ENCODE measurements around the gene UBE2Q2.
"Not testable (repeated sequence)": the region's sequence is repeated elsewhere in the genome, so short reads cannot be mapped to it uniquely, and the experiment has no call there.

UBE2Q2 gene

DNA sequence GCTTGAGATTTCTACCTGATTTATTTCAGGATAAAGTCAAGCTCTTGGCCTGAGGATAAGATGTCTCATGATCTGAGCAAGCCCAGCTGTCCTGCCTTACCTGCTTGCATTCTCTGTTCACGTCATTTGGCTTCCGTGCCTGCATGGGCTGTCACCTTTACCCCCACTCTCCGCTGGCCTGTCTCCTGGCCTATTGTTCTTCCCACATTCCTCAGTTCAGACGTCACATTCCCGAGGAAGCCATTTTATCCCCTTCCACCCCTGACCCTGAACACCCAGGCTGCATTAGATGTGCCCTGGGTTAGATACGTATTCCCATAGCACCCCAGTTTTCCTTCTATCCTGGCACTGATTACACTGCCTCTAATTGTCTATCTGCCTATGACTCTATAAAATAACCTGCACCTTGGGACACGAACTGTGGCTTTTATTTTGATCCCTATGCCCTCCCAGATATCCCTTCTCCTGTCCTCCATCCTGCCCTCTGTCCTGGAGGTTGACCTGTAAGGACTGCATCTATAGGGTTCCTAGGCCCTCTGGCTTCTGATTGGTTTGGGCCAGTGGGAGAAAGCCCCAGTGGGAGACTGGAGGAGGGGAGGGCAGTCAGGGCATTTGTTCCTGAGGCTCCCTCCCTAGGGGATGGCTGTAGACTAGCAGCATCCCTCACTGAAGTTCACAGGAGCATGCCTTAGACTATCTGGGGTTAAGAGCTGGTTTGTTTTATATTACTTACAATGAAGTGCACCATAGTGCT is 19.2 kb upstream of the UBE2Q2 start:
- DNase-seq: no peak

DNA sequence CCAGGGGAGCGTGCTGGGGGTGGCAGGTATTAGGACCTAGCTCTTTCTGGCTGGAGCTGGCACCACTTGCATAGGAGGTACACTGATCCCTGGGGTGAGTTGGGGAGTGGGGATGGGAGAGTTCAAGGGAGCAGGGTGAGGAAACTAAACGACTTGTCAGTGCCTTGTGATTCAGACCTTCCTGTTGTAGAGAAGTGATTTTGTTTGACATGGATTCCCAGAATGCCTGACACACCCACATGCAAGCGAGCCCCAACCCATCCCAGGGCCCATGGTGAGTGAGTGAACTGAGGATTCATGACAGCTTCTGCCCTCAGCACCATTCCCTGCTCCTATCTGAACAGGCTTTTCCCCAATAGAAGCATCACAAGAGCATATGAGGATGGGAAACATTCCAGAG is 15.6 kb upstream of the UBE2Q2 start:
- DNase-seq: no peak

DNA sequence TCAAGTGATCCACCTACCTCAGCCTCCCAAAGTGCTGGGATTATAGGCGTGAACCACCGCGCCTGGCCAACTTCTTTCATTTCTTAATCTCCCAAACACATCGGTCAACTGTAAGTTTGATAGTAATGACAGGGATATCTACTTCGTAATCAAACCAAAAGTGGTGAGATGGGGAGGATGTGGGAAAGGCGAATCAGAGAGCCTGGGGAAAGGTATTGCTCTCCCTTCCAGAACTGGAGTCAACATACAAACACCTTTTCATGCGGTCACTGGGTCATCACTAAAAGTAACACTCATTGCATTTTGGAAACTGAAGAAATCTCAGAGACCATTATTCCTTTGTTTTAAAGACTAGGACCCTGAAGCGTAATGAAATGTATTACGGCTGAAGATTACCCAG is 14.8 kb upstream of the UBE2Q2 start:
- no peak for DNase-seq

DNA sequence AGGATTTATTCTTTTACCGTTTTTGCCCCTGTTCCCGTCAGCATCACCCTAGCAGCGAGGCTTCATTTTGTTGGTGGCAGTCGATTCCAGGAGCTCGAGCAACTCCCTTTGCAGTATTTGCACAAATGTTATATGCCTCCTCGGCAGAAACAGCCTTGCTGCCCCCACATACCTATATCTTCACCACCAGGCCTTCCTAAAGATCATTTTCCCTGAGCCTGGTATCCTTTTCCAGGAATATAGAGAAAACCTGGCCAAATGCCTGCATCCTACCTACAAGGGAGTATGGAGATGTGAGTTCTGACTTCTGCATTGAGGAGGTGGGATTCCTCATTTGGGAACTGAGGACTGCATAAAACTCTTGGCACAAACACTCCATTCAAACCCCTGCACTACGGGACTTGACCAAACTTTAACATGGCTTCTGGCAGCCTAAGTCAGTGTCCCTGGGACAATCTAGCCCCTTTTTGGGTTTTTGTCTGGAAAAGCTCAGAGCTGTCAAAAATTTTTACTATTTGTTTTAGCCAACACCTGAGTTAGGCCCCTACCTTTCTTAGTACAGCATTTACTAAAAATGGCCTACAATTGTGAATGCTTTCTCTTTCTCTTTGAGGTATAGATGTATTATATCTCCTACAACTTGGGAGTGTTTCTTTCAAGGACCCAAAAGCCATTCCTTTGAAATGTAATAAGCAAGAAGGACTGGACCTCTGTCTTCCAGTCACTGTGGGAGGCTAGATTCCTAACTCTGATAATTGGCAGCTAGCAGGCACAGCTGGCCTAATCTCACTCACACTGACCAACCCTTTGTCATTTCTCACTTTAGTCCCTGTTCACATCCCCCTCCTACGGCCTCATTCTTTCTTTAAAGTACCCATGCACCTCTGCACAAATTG is 12.1 kb upstream of the UBE2Q2 start:
- DNase-seq: no peak

DNA sequence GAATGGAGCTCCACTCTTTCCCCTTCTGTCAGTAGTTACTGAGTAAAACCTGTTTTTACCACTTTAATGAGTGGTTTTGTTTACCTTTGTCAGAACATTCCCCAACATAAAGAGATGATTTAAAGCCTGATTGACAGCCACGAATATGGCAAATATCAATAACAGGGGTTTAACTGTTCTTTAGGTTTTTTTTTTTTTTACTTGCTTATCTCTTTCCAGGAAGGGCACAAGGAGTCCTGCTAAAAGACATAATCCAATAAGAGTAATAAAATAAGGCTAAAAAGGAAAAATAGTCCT is 11.5 kb upstream of the UBE2Q2 start:
- DNase-seq: no peak

DNA sequence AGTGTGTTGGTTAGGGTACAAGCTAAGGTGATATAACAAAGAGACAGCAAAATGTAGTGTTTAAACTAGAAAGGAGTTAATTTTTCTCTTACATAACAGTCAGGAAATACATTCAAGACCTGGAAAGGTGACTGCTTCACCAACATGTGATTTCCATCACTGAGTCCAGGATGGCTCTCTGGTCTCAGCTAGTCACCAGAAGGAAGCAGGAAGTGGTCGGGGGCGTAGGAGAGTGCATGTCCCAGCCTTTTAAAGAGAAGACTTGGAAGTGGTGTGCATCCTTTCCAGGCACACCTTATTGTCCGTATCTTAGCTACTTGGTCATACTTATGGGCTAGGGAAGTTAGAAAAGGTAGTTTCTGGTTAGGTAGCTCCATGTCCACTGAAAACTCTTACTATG is 11.1 kb upstream of the UBE2Q2 start:
- DNase-seq: no peak

DNA sequence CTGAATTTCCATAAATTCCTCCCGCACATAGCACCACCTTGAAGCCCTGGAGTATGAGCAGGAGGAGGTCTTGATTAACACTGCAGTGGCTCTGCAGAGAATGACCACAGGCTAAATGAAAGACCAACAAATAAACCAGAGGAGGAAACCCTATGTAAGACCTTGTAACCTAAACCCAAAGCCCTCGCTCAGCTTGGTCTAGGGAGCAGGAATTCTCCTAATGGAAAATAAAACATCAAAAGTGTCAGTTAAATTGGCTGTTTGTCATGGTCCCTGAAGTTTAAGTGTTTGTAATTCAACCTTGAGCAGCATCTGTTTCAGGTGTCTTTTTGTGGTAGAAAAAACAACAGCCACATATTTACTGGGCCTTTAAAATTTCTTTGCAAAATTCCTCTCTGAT is 9.2 kb upstream of the UBE2Q2 start:
- no peak for DNase-seq

DNA sequence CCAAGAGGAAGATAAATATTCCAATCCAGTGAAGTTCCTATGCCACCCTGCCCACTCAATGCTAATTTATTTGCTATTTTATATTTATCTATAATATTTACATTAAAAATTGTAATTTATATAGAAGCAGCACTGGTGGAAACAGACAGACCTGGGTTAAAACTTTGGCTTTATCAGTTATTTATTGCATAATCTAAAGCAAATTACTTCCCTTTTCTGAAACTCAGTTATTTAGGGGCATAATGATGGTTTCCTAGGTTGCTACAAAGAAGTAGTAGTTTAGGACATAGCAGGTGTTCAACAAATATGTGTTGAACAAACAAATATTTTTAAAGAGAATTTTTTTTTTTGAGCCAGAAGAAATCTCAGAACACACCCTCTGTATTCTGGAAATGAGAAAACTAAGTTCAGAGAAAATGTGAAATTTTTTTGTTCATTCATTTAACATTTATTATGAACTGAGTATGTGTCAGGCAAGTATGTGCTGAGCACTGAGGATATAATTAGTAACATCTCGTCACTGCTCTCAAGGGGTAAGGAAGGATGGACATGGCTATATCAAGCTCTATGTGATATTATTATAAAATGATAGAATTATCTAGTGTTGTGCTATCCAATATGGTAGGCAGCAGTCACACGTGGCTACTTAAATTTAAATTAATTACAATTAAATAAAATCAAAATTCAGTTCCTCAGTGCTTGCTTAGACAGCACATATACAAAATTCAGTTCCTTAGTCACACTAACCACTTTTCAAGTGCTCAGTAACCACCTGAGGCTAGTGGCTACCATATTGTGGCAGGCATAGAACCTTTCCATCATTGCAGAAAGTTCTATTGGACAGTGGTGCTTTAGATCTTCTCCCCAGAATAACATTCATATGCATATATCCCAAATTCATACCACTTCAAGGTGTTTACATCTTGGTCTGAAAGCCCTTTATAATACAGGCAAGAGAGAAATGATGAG is 7.0 kb upstream of the UBE2Q2 start:
- no peak for DNase-seq

DNA sequence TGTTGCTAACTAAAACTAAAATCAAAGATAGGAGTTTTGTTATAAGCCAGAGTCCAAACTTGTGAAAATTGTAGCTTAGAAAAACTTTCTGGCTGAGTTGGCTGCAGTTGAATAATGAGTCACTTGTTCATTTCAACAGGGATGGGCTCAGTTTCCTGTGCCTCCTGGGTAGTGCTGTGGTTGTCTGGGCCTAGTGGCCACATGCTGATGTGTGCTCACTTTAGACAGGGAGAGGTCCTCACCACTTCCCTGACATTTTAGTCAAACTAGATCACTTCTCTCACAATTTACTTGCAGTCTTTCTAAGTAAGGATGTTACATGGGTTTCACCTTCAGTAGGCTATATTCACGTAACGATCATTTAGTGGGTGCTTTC is 6.3 kb upstream of the UBE2Q2 start:
- DNase-seq: no peak

DNA sequence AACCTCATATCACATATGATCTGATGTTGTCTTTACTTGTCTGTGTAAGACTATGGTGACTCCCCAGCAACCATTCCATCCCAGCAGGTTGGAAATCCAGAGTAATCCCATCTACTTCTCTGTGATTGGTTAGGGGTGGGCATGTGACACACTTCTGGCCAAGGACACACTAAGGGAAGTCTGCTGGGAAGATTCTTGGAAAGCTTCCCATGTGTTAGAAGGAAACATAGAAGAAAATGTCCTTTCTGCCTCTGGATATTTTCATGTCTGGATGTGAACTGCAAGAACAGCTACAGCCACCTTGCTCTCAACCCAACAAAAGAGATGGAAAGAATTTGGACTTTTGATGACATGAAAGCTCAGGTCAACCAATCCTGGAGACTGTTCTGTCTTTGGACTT is 2.6 kb upstream of the UBE2Q2 start:
- DNase-seq: peak in 1 of 56 donors; percentile 2

DNA sequence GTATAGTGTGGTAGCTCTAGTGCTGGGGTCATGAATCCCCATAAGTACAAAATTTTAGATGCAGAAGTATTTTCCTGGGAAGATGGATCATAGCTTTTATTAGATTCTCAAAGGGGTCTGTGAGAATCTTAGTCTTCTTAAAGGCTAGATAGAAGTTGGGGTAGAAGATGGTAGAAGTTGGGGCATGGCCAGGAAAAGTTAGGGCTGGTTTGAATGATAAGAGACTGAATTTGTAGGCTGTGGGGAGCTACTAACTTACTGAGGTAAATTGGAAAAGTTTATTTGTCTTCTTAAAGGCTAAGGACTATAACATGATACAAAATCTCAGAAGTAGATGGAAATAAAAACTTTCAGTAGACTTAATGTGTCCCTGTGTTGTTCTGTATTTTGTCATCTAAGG is 1.6 kb upstream of the UBE2Q2 start:
- DNase-seq: no peak

DNA sequence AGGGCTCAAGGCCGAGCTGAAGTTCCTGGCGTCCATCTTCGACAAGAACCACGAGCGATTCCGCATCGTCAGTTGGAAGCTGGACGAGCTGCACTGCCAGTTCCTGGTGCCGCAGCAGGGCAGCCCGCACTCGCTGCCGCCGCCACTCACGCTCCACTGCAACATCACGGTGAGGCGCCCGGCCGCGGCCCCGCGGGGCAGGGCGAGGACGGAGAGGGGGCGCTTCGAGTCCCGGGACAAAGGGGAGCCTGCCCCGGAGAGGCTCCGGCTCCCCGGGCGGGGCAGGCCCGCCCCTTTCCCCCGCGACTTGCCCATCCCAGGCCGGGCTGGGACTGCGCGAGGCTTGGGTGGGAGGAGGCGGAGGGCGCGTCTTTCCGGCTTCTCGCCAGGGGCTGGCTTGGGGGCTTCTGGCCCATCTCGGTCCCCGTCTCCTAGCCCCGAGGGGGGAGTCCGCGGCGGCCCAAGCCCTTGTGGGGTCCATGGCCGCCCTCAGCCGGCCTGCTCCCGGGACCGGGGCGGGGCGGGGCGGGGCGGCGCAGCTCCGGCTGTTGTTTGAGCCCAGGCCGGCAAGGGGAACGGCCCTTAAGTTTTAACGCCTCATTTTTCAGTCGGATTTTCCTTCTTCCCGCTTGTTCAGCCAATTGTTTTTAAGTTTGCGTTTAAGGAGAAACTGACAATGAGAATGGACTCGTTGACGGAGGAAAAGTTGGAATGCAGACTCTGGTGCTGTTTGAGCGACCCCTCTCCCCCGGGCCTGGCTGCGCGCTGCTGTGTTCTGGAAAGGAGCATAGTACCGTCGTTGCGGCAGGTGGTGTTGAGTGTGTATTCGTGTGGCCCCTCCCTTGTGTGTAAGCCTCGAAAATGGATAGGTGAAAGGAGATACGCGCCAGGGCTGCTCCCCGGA is 683 bp downstream of the UBE2Q2 start:
- DNase-seq: peak in 46 of 56 donors; percentile 3 to 72 (median 46)

DNA sequence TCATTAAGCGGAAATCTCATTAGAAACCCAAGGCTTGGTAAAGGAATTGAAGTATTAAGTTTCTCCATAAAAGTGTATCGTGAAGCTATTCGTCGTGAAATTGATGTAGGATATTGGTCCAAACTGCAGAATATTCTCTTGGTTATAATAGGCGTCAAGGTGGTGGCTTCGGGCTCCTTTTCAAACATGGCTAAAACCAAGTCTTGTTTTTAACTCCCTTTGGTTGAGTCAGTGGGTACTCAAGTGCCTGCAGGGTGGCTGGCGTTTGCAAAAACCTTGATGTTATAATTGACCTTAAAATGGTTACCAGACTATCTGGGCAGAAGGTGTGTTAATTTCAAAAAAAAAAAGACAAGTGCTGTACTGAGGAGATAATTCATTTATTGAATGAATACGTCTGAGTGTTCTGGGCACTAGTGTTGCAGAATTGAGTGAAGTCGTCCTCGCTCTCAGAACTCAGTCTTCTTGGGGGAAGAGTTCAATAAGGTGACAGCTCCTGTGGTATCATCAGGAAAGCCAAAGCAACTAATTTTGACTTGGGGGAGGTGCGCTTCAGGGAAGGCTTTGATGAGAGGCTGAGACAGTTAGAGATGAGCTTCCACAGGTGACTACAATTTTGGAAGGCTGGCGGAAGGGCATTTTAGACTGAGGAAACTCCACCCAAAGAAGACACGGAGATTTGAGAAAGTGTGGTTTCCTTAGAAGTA is 1.5 kb downstream of the UBE2Q2 start:
- DNase-seq: no peak

DNA sequence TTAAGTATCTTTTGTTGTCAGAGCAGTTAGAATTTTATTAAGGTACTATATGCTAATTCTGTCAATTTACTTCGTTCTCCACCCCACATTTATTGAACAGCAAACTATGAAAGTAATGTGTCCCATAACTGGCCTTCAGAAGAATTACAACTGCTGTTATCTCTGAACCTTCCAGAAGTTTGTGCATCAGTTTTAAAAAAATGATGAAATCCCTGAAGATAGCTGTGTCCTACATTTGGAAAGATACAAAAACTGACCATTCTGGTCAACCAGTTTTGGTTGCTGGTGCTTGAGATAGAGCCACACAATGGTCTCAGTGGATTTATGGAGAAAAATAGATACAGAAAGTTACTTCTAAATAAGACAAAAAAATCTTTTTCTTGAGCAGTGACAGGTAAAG is 5.9 kb downstream of the UBE2Q2 start:
- DNase-seq: no peak

DNA sequence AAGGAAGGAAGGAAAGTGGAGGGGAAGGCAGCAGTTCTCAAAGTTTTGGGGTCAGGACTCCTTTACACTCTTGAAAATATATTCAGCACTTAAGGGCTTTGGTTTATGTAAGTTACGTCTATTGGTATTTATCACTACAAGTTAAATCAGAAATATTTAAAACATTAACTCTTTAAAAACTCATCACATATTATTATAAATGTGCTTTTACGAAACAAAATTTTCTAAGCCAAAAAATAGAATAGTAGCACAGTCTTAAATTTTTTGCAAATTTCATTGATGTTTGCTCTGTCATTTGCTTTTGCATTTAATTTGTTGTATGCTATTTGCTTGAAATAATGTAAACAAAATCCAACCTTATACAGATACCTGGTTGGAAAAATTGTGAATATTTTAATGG is 7.5 kb downstream of the UBE2Q2 start:
- DNase-seq: no peak

DNA sequence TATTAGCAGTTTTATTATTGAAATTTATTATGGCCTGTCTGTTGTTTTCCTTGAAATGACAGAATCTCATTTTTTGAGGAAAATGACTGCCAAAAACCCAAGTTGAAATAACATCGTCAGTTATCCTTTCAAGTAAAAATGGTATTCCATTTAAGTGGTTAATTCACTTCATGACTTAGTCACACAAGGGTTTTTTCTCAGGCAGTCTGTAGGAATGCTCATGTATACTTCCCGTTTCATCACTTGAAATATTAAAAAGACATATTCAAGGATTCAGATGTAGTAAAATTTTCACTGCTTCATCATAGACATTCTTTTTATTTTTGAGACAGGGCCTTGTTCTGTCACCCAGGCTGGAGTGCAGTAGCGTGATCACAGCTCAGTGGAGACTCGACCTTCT is 8.3 kb downstream of the UBE2Q2 start:
- not testable (repeated sequence) for DNase-seq

DNA sequence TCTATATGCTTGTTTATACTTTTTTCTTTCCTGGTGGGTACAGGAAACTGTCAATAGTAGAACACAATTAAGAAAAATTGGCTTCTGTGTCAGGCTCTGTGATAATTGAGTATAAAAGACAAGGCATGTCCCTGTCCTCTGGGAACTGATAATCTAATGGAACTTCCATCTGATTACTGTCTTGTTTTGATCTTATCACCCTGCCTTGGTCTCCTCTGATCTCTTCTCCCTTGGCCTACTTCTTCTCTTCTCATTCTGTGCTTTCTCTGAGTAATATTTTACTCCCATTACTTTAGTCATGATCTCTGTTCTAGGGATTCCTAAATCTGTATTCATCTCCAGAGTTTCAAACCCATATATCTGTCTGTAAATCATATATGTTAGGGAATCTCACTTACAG is 14.6 kb downstream of the UBE2Q2 start:
- no peak for DNase-seq

DNA sequence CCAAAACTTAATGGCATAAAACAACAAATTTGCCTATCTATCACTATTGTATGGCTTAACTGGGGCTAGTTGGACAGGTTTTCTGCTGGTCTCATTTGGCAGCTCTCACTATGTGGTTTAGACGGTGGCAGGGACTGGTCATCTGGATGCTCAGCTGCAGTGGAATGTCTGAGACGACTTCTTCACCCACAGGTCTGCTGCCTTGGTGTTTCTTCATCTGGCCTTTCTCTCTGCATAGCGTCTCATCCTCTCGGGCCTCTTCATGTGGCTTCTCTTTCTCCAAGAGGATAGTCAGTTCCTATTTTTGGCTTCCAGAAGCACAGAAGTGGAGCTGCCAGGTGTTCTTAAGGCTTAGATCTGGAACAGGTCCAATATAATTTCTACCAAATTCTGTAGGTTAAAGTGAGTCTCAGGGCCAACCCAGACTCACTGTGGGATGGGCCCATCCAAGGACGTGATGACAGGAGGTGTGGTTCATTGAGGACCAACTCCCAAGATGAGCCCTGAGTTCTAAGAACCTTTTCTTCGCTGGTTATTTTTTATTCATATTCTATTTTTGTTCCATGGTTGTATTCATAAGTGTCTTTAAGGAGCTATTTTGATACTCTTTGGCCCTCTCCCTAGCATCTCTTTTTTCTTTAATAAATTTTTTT is 18.6 kb downstream of the UBE2Q2 start:
- no peak for DNase-seq

DNA sequence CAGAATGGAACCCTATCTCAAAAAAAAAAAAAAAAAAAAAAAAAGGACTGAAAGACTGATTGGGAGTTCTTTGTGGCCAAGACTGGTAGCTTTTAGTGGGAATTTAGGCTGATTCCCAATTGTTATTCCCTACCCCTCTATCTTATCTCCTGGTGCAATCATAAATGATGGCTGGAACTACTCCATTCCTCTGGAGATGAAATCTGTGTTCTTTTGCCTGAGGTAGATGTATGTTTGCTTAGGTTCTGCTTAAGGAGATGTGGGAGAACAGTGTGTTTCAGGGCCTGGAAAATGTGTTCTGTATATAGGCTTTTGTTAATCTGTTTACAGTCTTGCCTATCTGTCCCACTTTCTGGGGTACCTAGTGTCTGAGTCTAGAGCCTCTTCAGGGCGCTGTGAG is 19.5 kb downstream of the UBE2Q2 start:
- no peak for DNase-seq
